ENCODE results near the gene LINC00237.

LINC00237 gene

GRCh38 chr20:21106171-21107017 is at the start of gene LINC00237:
LINC00237 (minus strand) TSS chr20:21106358.
- DNase-seq = no peak

DNA sequence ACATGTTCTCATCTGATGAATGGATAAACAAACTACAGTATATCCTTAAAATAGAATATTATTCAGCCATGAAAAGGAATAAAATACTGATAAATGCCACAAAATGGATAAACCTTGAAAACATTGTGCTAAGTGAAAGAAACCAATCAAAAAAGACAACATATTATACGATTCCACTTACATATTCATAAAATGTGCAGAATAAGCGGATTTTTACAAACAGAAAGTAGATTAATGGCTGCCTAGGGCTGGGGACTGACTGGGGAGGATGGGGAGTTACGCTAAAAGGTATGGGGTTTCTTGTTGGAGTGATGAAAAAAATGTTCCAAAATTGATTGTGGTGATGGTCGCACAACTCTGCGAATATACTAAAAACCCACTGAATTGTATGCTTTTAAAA is 49.1 kb upstream of the LINC00237 start:
- DNase-seq = no peak

DNA sequence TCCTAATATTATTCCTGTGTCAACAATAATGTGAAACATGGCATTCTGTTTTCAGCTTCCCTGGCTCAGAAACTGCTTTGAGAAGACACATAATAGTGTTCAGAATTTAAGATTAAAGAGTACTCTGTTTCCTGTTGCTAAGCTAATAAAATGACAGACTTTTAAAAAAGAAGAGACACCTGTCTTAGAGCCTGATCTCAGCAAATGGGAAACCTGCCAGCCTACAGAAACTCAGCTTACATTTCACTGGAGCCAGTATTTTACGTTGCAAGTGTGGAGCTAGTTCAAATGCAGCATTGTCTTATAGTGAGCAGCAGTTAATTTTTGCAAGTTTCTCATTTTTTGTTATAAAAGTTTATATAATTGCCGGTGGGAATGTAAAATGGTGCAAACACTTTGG is 48.5 kb upstream of the LINC00237 start:
- DNase-seq = no peak

DNA sequence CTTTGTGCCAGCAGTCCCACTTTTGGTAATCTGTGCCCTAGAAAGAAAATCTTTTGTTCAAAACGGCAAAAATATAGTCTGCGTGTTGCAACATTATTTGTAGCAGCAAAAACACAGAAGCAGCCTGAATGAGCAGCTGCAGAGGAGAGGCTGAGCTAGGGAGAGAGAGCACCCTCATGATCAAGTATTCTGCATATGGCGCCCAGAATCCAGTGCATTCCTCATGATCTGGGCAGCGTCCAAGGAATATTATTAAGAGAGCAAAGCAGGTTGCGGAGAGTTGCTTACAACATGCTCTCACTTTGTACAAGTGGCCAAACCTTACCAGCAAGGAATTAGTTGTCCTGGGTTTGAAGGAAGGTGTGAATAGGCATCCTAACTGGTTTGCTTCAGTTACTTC is 45.6 kb upstream of the LINC00237 start:
- no peak for DNase-seq

DNA sequence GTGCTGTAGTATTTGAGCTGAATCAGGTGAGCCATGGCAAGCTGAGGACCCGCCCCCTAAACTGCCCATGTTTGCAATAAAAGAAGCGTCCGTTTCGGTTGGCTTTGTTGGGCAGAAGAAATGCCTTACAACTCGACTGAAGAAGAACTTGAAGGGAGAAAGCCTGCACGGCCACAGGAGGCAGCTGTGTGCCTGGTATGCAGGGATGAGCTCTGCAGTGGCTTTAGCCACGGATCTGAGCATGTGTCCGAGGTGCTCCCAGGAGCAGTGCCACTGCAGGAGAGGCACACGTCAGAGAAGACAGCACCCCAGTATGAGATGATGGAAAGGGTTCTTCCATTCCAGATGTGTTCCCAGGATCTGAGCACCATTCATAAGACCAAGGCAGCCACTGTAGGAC is 43.2 kb upstream of the LINC00237 start:
- DNase-seq = no peak

DNA sequence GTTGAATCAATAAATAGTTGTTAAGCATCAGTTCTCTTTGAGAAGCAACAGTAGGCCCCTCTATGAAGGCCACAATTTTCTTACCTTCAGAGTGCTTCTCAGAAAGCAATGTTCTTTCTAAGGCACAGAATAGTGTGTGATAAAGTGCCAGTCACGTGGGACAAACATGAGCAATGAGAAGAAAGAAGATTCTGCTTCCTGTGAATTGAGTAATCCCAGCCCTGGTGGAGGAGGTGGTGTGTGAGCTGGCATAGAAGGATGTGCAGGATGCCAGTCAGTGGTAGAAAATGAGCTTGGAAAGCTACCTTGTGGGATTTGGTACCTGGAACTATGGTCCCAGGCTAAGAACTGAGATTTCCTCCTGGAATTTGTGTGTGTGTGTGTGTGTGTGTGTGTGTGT is 41.4 kb upstream of the LINC00237 start:
- no peak for DNase-seq

- no peak for DNase-seq
Observed at GRCh38 chr20:21146215-21146614, 40.1 kb upstream of the LINC00237 start.

- DNase-seq = no peak
Observed at GRCh38 chr20:21145424-21145823, 39.3 kb upstream of the LINC00237 start.

DNA sequence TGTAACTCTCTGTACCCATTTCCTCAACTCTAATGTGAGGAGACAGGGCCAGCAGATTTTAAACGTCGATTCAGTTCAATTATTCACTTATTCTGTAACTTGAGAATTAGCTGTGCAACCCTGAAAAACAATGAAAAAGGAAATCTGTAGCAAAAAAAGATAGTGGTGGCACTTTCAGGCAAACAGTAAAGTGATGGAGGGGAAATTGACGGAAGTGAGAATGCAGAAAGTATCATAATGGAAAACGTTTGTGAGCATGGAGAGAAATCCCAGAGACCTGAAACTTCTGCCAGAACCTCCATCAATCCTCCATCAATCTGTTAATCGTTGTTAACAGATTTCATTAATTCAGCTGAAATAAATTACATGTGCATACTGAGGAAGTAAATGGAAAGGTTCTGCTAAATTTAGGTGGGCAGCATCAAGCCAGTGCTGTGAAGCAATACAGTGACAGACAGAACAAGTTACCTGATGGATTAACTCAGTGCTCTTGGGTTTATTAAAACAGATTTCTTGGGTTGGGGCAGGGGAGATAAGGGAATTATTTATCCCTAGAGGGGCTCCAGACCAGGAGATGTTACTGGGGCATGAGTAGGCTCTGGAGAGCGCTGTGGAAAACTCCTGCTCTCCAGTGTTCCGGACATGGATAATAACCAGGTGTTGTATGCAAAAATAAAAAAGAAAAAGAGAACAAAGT is 37.2 kb upstream of the LINC00237 start:
- DNase-seq = no peak

GRCh38 chr20:21141825-21142224 is 35.7 kb upstream of the LINC00237 start:
- DNase-seq = no peak

GRCh38 chr20:21139881-21140566 is 33.9 kb upstream of the LINC00237 start:
- no peak for DNase-seq

DNA sequence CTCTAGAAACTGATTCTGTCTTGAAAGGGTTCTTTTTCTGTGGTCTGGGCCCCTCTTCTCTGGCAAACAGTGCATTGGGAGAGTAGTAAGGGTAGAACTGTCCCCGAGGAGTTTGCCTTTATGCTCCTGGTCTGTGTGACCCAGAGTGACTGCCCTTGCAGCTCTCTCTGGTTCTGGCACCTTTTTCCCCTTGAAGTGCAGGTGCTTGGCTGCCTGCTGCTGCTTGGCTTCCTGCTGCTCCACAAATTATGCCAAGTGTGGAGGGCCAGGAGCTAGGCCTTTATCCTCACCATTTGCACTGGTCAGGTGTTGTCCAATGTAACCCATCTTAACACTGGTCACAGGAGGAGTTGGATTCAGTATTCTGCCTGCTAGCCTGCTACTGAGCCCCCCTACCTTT is 30.9 kb upstream of the LINC00237 start:
- DNase-seq = no peak

- DNase-seq = no peak
Observed at GRCh38 chr20:21136015-21136732, 30.0 kb upstream of the LINC00237 start.

DNA sequence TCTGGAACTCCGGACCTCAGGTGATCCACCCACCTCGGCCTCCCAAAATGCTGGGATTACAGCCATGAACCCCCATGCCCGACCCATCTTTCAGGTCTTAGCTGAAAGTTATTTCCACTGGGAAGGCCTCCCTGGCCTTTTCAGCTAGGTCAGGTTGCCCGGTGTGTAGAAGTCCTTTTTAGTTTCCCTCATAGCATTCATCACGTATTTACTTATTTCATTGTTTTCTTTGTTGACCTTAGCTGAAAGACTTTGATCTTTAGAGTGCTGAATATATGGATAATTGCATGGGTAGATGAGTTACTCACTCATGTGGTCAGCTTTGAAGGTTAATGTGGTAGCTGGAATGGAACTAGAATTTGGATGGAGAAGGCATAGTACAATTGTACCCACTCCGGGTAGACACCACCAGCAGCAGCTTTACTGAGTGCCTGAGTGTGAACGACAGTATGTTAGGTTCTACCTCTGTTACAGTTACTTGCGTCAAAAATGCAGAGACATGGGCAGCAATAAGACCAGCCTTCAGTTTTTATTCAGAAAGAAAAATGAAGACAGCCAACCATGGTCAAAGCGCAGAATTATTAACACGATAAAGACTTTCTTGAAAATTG is 28.8 kb upstream of the LINC00237 start:
- no peak for DNase-seq

- no peak for DNase-seq
Observed at GRCh38 chr20:21133917-21134622, 27.9 kb upstream of the LINC00237 start.

GRCh38 chr20:21133404-21133803 is 27.2 kb upstream of the LINC00237 start:
- no peak for DNase-seq

DNA sequence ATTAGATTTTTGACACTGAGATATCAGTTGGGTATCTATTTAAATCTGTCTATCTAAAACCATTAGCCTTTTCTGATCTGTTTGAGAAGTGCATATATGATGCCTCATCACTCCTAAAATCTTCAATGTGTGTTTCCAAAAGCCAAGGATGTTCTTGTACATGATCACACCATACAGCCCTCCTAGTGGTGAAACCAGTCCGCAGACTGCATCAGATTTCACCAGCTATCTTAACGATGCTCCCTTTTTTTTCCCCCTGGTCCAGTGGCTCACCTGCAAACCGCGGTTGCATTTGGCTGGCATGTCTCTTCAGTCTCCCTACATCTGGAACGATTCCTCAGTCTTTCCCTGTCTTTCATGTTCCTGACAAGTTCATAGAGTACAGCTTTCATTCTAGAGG is 23.7 kb upstream of the LINC00237 start:
- no peak for DNase-seq

- DNase-seq = no peak
Observed at GRCh38 chr20:21127201-21127981, 21.2 kb upstream of the LINC00237 start.

- no peak for DNase-seq
Observed at GRCh38 chr20:21126581-21126870, 20.4 kb upstream of the LINC00237 start.

DNA sequence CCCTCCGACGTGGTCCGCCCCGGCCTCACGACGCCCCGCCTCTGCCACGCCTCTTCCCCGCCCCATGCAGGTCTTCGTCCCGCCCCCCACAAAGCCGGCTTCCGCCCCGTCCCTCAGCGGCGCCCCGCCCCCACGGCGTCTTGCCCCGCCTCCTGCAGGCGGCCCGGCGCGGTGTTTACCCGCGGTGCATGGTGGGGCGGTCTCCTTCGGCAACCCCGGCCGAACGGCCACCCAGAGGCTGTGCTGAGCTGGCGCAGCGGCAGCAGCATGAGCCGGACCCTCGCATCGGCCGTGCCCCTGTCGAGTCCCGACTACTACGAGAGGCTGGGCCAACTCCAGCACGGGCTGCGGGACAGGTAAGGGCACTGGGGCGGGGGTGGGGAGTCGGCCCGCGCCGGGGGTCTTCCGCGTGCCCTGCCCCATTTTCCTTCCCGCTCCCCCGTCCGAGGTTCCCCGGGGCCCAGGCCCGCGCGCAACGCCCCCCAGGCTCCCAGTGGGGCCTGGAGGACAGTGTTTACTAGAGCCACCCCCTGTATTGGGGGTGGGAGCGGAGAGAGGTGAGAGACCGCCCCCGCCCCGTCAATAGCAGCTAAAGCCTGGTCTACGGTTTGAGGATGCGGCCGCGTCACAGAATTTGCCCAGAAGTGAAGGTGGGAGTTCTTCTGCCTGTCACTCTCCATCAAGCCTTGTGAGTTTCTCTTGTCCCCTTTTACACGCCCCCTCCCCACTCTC is 19.9 kb upstream of the LINC00237 start, which contains the start of gene KIZ:
TSS of gene KIZ (plus strand) at position 234 of the 732 bp plus-strand sequence. CDS start at position 268, 34 bp downstream.
- peak; percentile 97 for DNase-seq
